Effector memory CD8-positive, alpha-beta T cell (primary cell): ENCODE results near the gene ANKRD33B.

Experiments
- ATAC-seq: fragments of 150-1000 bp; cut with Tn5 transposase; replicated peaks from 2 replicates; pipeline ENCODE4 v1.10.0; 2021; ENCODE audit warnings: mild to moderate bottlenecking, moderate library complexity
- DNase-seq, 3 experiments: peaks; one replicate each; pipeline ENCODE4 v3.0.0; 2021
- H3K27ac Mint-ChIP-seq, 2 donors: one replicate each; pipeline ENCODE4 v1.8.0; 2022; ENCODE audit warnings: mild to moderate bottlenecking in 2 of 2, mixed read lengths in 2 of 2, moderate library complexity in 2 of 2
- H3K27me3 Mint-ChIP-seq, 2 donors: one replicate each; pipeline ENCODE4 v1.8.0; 2022; ENCODE audit warnings: mixed read lengths in 2 of 2
- H3K36me3 Mint-ChIP-seq: one replicate; pipeline ENCODE4 v1.8.0; 2022; ENCODE audit warnings: mild to moderate bottlenecking, moderate library complexity, mixed read lengths; ENCODE audit not compliant: insufficient read depth
- H3K4me1 Mint-ChIP-seq, 2 donors: one replicate each; pipeline ENCODE4 v1.8.0; 2022; ENCODE audit warnings: low read depth in 2 of 2, mixed read lengths in 2 of 2
- H3K4me3 Mint-ChIP-seq, 2 donors: one replicate each; pipeline ENCODE4 v1.8.0; 2022; ENCODE audit warnings: mild to moderate bottlenecking in 2 of 2, mixed read lengths in 2 of 2, moderate library complexity in 2 of 2
- H3K9me3 Mint-ChIP-seq, 2 donors: one replicate each; pipeline ENCODE4 v1.8.0; 2022; ENCODE audit warnings: mixed read lengths in 2 of 2

ANKRD33B gene

DNA sequence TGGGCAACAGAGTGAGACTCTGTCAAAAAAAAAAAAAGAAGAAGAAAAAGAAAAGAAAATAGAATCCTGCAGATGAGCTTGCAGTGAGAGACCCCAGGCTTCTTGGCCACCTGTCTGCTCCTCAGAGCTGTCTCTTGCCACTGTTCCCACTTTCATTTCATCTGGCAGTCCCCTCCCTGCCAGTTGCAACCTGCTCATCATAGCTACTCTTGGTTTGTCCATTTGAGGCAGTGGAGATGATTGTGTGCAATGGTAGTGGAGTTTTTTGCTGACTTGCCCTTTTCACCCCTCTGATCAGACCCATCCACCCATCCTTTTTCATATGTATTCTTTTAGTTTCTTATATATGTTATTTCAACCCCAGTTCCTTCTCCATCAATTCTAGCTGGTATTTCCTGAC, 28.7 kb downstream of the ANKRD33B start:
- peaks cover 0 to 2% of the 10 kb centered on the region in 2 donors for H3K9me3 Mint-ChIP-seq
- peaks cover 9% of the 10 kb centered on the region for H3K36me3 Mint-ChIP-seq
- H3K27ac Mint-ChIP-seq, result no peak overlapping the region
- DNase-seq, result no peak
- no peak for ATAC-seq
- H3K27me3 Mint-ChIP-seq, result no peaks in the 10 kb centered on the region
- peaks cover 8 to 12% of the 10 kb centered on the region in 2 donors for H3K4me1 Mint-ChIP-seq
- no peak overlapping the region for H3K4me3 Mint-ChIP-seq

GRCh38 chr5:10593531-10594181, 29.8 kb downstream of the ANKRD33B start:
- no peak overlapping the region for H3K4me3 Mint-ChIP-seq
- ATAC-seq (no peak), DNase-seq (no peak)
- H3K27me3 Mint-ChIP-seq, result no peaks in the 10 kb centered on the region
- peaks cover 9% of the 10 kb centered on the region for H3K36me3 Mint-ChIP-seq
- peaks cover 0 to 2% of the 10 kb centered on the region in 2 donors for H3K9me3 Mint-ChIP-seq
- H3K27ac Mint-ChIP-seq, result no peak overlapping the region
- H3K4me1 Mint-ChIP-seq, result peaks cover 8 to 12% of the 10 kb centered on the region in 2 donors

DNA sequence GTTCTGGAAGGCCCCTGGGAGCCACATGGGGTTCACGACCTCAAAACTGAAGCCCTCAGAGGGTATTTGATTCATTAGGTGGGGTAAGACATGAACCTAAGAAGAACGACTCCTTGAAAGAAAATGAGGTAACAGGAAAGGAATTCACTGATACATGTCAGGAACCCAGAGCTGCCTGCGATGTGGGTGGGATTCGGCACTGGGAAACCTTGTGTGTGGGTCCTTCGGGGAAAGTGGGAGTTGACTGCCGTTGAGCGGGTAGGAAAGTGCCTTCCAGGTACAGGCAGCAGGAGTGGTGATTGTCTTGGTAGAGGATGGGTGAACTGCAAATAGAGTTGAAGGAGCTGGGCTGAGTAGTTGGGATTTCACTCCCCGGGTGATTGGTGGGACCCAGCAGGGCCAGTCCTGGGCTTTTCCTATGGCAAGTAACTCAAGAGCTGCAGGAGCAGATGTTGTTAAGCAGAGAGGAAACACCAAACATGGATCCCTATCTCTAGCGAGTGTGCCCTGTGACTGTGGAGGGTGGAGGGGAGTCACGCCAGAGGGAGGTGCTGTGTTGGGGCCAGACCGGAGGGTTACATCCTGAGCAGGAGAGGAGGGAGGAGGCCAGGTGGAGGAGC, 30.8 kb downstream of the ANKRD33B start:
- H3K36me3 Mint-ChIP-seq, result peaks cover 9% of the 10 kb centered on the region

DNA sequence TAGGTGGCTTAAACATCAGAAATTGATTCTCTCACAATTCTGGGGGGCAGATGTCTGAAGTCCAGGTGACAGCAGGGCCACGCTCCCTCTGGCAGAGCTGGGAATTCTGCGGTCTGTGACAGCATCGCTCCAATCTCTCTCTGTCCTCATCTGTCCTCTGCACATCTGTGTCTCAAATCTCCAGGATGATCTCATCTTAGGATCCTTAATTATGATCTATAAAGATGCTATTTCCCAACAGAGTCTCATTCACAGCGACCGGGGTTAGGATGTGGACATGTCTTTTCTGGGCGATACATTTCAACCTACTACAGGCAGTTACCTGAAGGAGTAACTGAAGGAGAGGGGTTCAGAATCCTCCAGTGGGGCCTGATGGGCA, 31.4 kb downstream of the ANKRD33B start:
- Mint-ChIP-seq H3K4me1 (peaks cover 8 to 10% of the 10 kb centered on the region in 2 donors), H3K9me3 (no peaks in the 10 kb centered on the region), H3K36me3 (peaks cover 9% of the 10 kb centered on the region), H3K4me3 (peak overlapping the region in 1 of 2 donors; percentile 49), H3K27ac (peak overlapping the region in 1 of 2 donors; percentile 8), H3K27me3 (peaks cover 0 to 2% of the 10 kb centered on the region in 2 donors)
- no peak for ATAC-seq
- no peak for DNase-seq

More for the DNA sequence above, 30.8 kb downstream of the ANKRD33B start:
- Mint-ChIP-seq H3K27me3 (no peaks in the 10 kb centered on the region), H3K4me1 (peaks cover 8 to 10% of the 10 kb centered on the region in 2 donors), H3K4me3 (peak overlapping the region in 1 of 2 donors; percentile 49), H3K9me3 (no peaks in the 10 kb centered on the region), H3K27ac (peak overlapping the region; percentile 9 to 56)
- ATAC-seq (no peak), DNase-seq (no peak)

DNA sequence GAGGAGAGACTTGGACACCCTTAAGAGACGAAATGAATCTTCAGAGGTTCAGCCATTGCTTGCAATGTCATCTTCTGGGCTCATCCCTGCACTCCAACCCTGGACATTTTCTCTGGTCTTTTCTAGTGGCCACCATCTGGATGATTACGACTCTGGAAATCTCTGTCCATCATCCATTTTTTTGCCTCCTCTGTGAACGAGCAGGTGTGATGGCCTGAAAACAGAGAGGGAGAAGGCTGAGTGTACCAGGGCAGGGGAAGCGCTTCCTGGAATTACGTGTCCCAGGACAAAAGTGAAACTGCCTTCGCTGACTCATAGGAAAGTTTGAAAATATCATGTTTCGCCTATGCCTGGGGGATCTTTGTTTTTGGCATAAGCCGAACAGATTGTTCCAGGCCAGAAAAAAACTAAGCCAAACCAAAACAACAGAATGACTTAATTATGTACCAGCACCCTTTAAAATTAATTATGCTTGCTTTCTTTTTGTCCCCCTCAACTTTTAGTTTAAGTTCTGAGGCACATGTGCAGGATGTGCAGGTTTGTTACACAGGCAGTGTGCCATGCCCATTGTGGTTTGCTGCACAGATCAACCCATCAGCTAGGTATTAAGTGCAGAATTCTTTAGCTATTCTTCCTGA, 31.9 kb downstream of the ANKRD33B start:
- peaks cover 7% of the 10 kb centered on the region for H3K36me3 Mint-ChIP-seq
- H3K4me1 Mint-ChIP-seq, result peaks cover 8 to 10% of the 10 kb centered on the region in 2 donors
- peak overlapping the region; percentile 49 to 62 for H3K4me3 Mint-ChIP-seq
- ATAC-seq, result no peak
- peak overlapping the region; percentile 8 to 59 for H3K27ac Mint-ChIP-seq
- peaks cover 0 to 4% of the 10 kb centered on the region in 2 donors for H3K27me3 Mint-ChIP-seq
- H3K9me3 Mint-ChIP-seq, result no peaks in the 10 kb centered on the region
- DNase-seq, result no peak

DNA sequence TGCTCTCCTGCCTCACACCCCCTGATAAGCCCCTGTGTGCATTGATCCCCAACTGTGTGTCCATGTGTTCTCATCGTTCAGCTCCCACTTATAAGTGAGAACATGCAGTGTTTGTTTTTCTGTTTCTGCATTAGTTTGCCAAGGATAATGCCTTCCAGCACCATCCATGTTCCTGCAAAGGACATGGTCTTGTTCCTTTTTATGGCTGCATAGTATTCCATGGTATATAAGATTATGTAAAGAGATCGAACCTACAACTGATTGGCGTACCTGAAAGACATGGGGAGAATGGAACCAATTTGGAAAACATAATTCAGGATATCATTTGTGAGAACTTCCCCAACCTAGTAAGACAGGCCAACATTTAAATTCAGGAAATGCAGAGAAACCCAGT, 32.4 kb downstream of the ANKRD33B start:
- Mint-ChIP-seq H3K27me3 (peaks cover 0 to 5% of the 10 kb centered on the region in 2 donors), H3K4me3 (peak overlapping the region; percentile 49 to 62), H3K27ac (peak overlapping the region in 1 of 2 donors; percentile 59), H3K4me1 (peaks cover 10 to 12% of the 10 kb centered on the region in 2 donors), H3K36me3 (peaks cover 6% of the 10 kb centered on the region), H3K9me3 (no peaks in the 10 kb centered on the region)
- DNase-seq (no peak), ATAC-seq (no peak)

DNA sequence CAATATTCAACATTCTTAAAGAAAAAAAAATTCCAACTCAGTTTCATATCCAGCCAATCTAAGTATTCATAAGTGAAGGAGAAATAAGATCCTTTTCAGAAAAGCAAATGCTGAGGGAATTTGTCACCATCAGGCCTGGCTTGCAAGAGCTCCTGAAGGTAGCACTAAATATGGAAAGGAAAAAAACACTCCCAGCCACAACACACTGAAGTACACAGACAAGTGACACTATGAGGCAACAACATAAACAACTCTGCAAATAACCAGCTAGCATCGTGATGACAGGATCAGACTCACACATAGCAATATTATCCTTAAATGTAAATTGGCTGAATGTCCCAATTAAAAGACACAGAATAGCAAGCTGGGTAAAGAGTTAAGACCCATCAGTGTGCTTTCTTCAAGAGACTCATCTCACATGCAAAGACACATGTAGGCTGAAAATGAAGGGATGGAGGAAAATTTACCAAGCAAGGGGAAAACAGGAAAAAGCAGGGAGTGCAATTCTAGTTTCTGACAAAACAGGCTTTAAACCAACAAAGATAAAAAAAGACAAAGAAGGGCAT, 33.1 kb downstream of the ANKRD33B start:
- Mint-ChIP-seq H3K27ac (no peak overlapping the region), H3K4me3 (no peak overlapping the region), H3K27me3 (peaks cover 0 to 10% of the 10 kb centered on the region in 2 donors), H3K9me3 (no peaks in the 10 kb centered on the region), H3K4me1 (peaks cover 14 to 17% of the 10 kb centered on the region in 2 donors), H3K36me3 (peaks cover 7% of the 10 kb centered on the region)
- DNase-seq (no peak), ATAC-seq (no peak)

DNA sequence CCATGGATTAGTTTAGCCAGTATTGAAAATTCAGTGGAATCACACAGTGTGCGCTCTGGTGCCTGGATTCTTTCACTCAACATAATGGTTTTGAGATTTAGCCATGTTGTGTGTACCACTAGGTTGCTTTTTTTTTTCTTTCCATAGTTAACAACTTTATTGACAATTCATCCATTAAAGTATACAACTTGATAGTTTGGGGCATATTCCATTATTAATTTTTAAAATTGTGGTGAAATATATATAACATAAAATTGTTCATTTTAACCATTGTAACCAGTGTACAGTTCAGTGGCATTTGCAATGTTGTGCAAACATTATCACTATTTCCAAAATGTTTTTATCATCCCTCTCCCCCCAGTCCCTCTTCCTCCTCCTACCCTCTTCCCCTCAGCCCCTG, 35.2 kb downstream of the ANKRD33B start:
- DNase-seq (no peak), ATAC-seq (no peak)
- H3K27me3 Mint-ChIP-seq, result peaks cover 0 to 10% of the 10 kb centered on the region in 2 donors
- H3K27ac Mint-ChIP-seq, result no peak overlapping the region
- H3K4me1 Mint-ChIP-seq, result peaks cover 14 to 17% of the 10 kb centered on the region in 2 donors
- H3K9me3 Mint-ChIP-seq, result no peaks in the 10 kb centered on the region
- H3K36me3 Mint-ChIP-seq, result peaks cover 4% of the 10 kb centered on the region
- H3K4me3 Mint-ChIP-seq, result no peak overlapping the region

- DNase-seq, result no peak
- H3K9me3 Mint-ChIP-seq, result no peaks in the 10 kb centered on the region
- no peak for ATAC-seq
- no peak overlapping the region for H3K27ac Mint-ChIP-seq
- no peak overlapping the region for H3K4me3 Mint-ChIP-seq
- peaks cover 6% of the 10 kb centered on the region for H3K36me3 Mint-ChIP-seq
- peaks cover 1 to 10% of the 10 kb centered on the region in 2 donors for H3K27me3 Mint-ChIP-seq
- peaks cover 14 to 17% of the 10 kb centered on the region in 2 donors for H3K4me1 Mint-ChIP-seq
Observed at GRCh38 chr5:10599862-10600284, 36.0 kb downstream of the ANKRD33B start.

- DNase-seq (no peak), ATAC-seq (peak; percentile 27)
- H3K4me1 Mint-ChIP-seq, result peaks cover 14 to 15% of the 10 kb centered on the region in 2 donors
- no peak overlapping the region for H3K4me3 Mint-ChIP-seq
- no peak overlapping the region for H3K27ac Mint-ChIP-seq
- no peaks in the 10 kb centered on the region for H3K9me3 Mint-ChIP-seq
- peaks cover 9 to 10% of the 10 kb centered on the region in 2 donors for H3K27me3 Mint-ChIP-seq
- H3K36me3 Mint-ChIP-seq, result peaks cover 7% of the 10 kb centered on the region
Observed at GRCh38 chr5:10600626-10601245, 36.9 kb downstream of the ANKRD33B start.

GRCh38 chr5:10601246-10602030, 37.6 kb downstream of the ANKRD33B start:
- no peak for DNase-seq
- Mint-ChIP-seq H3K4me3 (peak overlapping the region; percentile 60 to 68), H3K4me1 (peaks cover 8 to 9% of the 10 kb centered on the region in 2 donors), H3K27me3 (peaks cover 9 to 10% of the 10 kb centered on the region in 2 donors), H3K36me3 (peaks cover 7% of the 10 kb centered on the region), H3K9me3 (no peaks in the 10 kb centered on the region), H3K27ac (no peak overlapping the region)
- ATAC-seq, result peak; percentile 17

GRCh38 chr5:10602031-10602806, 38.3 kb downstream of the ANKRD33B start:
- Mint-ChIP-seq H3K27me3 (peaks cover 13 to 14% of the 10 kb centered on the region in 2 donors), H3K27ac (no peak overlapping the region), H3K4me3 (no peak overlapping the region), H3K36me3 (peaks cover 7% of the 10 kb centered on the region), H3K4me1 (peaks cover 7% of the 10 kb centered on the region in 2 donors), H3K9me3 (no peaks in the 10 kb centered on the region)
- ATAC-seq, result no peak
- no peak for DNase-seq
